Esophagus squamous epithelium (tissue), 4 donors: Measurements from ENCODE around the gene BBS9.

ENCODE experiments used
- POLR2A ChIP-seq, 4 donors: fragments of 450-650 bp; IDR thresholded peaks; one replicate each; pipeline ENCODE4 v1.6.1; 2017; ENCODE audit warnings: antibody characterized with exemption in 4 of 4, mild to moderate bottlenecking in 4 of 4, moderate library complexity in 3 of 4
- TF ChIP-seq, protein P1 (sequence below), 6 experiments: fragments of 450-650 bp in 4 of 6; fragments of 200-600 bp in 2 of 6; sonication (generic) in 2 of 6; IDR thresholded peaks; one replicate each; pipeline ENCODE4 v1.5.1; 2016 to 2019; ENCODE audit warnings: antibody characterized with exemption in 6 of 6, mild to moderate bottlenecking in 4 of 6, moderate library complexity in 4 of 6

GRCh38 chr7:33517191-33517590 is 387.8 kb downstream of the BBS9 start:
- TF ChIP-seq, protein P1, sequence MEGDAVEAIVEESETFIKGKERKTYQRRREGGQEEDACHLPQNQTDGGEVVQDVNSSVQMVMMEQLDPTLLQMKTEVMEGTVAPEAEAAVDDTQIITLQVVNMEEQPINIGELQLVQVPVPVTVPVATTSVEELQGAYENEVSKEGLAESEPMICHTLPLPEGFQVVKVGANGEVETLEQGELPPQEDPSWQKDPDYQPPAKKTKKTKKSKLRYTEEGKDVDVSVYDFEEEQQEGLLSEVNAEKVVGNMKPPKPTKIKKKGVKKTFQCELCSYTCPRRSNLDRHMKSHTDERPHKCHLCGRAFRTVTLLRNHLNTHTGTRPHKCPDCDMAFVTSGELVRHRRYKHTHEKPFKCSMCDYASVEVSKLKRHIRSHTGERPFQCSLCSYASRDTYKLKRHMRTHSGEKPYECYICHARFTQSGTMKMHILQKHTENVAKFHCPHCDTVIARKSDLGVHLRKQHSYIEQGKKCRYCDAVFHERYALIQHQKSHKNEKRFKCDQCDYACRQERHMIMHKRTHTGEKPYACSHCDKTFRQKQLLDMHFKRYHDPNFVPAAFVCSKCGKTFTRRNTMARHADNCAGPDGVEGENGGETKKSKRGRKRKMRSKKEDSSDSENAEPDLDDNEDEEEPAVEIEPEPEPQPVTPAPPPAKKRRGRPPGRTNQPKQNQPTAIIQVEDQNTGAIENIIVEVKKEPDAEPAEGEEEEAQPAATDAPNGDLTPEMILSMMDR (IDR thresholded peaks at IDR 0.05), result no peak
- TF ChIP-seq POLR2A (IDR thresholded peaks at IDR 0.05), result no peak
